Keratinocyte (primary cell): ENCODE data around the gene PREP. TPM values are rescaled to one million over a fixed set of nuclear protein-coding genes. Genes with fewer than 3 reads are reported as not detected.

Experiments
- DNase-seq: peaks from one replicate; pipeline ENCODE4 v3.0.0-alpha.2; 2011; ENCODE audit warnings: low read depth, missing footprints, low spot score
- FAIRE-seq: peaks from 2 replicates; lab custom pipeline; 2011; peaks lifted over from hg19 to GRCh38; lab: Jason Lieb, UNC
- H2AFZ ChIP-seq: 2 replicates; pipeline ENCODE4 v1.6.0; 2012; ENCODE audit warnings: low read length, control low read depth, inconsistent platforms; ENCODE audit not compliant: control insufficient read depth
- H3K27ac ChIP-seq: 2 replicates; pipeline ENCODE4 v1.5.1; 2011; ENCODE audit warnings: low read length; ENCODE audit not compliant: control insufficient read depth, insufficient read depth
- H3K27me3 ChIP-seq: 3 replicates; pipeline ENCODE4 v1.6.0; 2011; ENCODE audit warnings: low read length; ENCODE audit not compliant: control insufficient read depth, insufficient read depth; ENCODE audit errors: extremely low read depth
- H3K36me3 ChIP-seq, 2 experiments: 2 replicates in 1 of 2; 3 replicates in 1 of 2; pipeline ENCODE4 v1.5.1; 2011; ENCODE audit warnings: low read length in 2 of 2, mild to moderate bottlenecking in 1 of 2; ENCODE audit not compliant: control insufficient read depth in 2 of 2, insufficient read depth in 2 of 2; ENCODE audit errors: extremely low read depth in 1 of 2
- H3K4me1 ChIP-seq: 3 replicates; pipeline ENCODE4 v1.5.1; 2011; ENCODE audit warnings: low read length; ENCODE audit not compliant: control insufficient read depth, insufficient read depth; ENCODE audit errors: extremely low read depth
- H3K4me2 ChIP-seq: 3 replicates; pipeline ENCODE4 v1.6.0; 2011; ENCODE audit warnings: low read depth, low read length; ENCODE audit not compliant: control insufficient read depth, insufficient read depth; ENCODE audit errors: extremely low read depth
- H3K4me3 ChIP-seq, 3 experiments: fragments of 200-600 bp in 1 of 3; sonication (generic) in 1 of 3; 2 replicates in 2 of 3; 3 replicates in 1 of 3; pipeline ENCODE4 v1.5.1; 2011 to 2016; ENCODE audit warnings: low read length in 3 of 3, mild to moderate bottlenecking in 3 of 3, control low read depth in 2 of 3, inconsistent platforms in 1 of 3, low read depth in 1 of 3, mixed read lengths in 1 of 3, mixed run types in 1 of 3, moderate library complexity in 1 of 3; ENCODE audit not compliant: control insufficient read depth in 2 of 3, insufficient read depth in 2 of 3; ENCODE audit errors: extremely low read depth in 1 of 3
- H3K79me2 ChIP-seq: 2 replicates; pipeline ENCODE4 v1.6.0; 2012; ENCODE audit warnings: low read length; ENCODE audit not compliant: control insufficient read depth, insufficient read depth
- H3K9ac ChIP-seq: 3 replicates; pipeline ENCODE4 v1.6.0; 2011; ENCODE audit warnings: low read length; ENCODE audit not compliant: control insufficient read depth, insufficient read depth; ENCODE audit errors: extremely low read depth
- H3K9me1 ChIP-seq: 3 replicates; pipeline ENCODE4 v1.6.0; 2011; ENCODE audit warnings: low read length; ENCODE audit not compliant: control insufficient read depth, insufficient read depth; ENCODE audit errors: extremely low read depth
- H3K9me3 ChIP-seq: 2 replicates; pipeline ENCODE4 v1.5.1; 2012; ENCODE audit warnings: low read depth, low read length; ENCODE audit not compliant: control insufficient read depth
- H4K20me1 ChIP-seq: 3 replicates; pipeline ENCODE4 v1.6.0; 2011; ENCODE audit warnings: low read length; ENCODE audit not compliant: control insufficient read depth, insufficient read depth; ENCODE audit errors: extremely low read depth
- CTCF ChIP-seq, 3 experiments: IDR thresholded peaks in 1 of 3; conservative IDR thresholded peaks in 1 of 3; optimal IDR thresholded peaks in 1 of 3; 2 replicates in 2 of 3; 3 replicates in 1 of 3; pipeline versions ENCODE3 to v1.5.1; 2011; ENCODE audit warnings: low read length in 3 of 3, mild to moderate bottlenecking in 3 of 3, moderate library complexity in 2 of 3, control low read depth in 1 of 3, inconsistent platforms in 1 of 3; ENCODE audit not compliant: insufficient read depth in 2 of 3; ENCODE audit errors: extremely low read depth in 1 of 3
- EZH2 ChIP-seq: IDR thresholded peaks from one replicate; pipeline ENCODE4 v1.6.1; 2012; ENCODE audit warnings: inconsistent platforms, mild to moderate bottlenecking, low read length, moderate library complexity
- dilution Hi-C: fragments of 300-500 bp; cut with MboI; formaldehyde crosslinking; loops from one replicate; pipeline ENCODE4 v1.7.0; 2020; ENCODE audit warnings: low sequenced_read_pairs; ENCODE audit not compliant: extremely low pct_ligation_motif_present
- polyA plus RNA-seq, 5 experiments: library from polyadenylated mRNA; depleted of rRNA in 3 of 5; stranded (reverse) in 3 of 5; stranded (forward) in 1 of 5; unstranded in 1 of 5; fragments of >200 nt; gene quantifications; 1 replicate in 1 of 5; 2 replicates in 3 of 5; 3 replicates in 1 of 5; pipeline versions ENCODE4 v1.2.1 to v1.2.3, GENCODE V29; 2011 to 2012; ENCODE audit warnings: missing spikeins in 2 of 5, low read depth in 1 of 5, low replicate concordance in 1 of 5

Gene PREP
- polyA plus RNA-seq, 1 donor (not counting 4 experiments of a cell fraction or from before 2014, with no cell fraction given), result 48.3 TPM

- Histone ChIP-seq H3K36me3 (peaks cover under 1 to 11% of the 10 kb centered on the region in 2 experiments), H3K9me3 (no peaks in the 10 kb centered on the region), H3K4me2 (no peak overlapping the region), H3K27me3 (no peaks in the 10 kb centered on the region), H3K9me1 (no peaks in the 10 kb centered on the region), H4K20me1 (no peaks in the 10 kb centered on the region), H2AFZ (no peak overlapping the region), H3K4me1 (no peaks in the 10 kb centered on the region), H3K79me2 (no peaks in the 10 kb centered on the region), H3K9ac (no peak overlapping the region), H3K27ac (no peak overlapping the region), H3K4me3 (no peak overlapping the region)
- DNase-seq (no peak), FAIRE-seq (no peak)
- dilution Hi-C loops, result no loop called here
- TF ChIP-seq EZH2 (no peak), CTCF (optimal IDR thresholded peaks at IDR 0.05 in 1 of 3, IDR thresholded peaks at IDR 0.05 in 1 of 3, conservative IDR thresholded peaks at IDR 0.05 in 1 of 3; ENCODE audit: extremely low read depth in 1 of 3, insufficient read depth in 2 of 3, low read length in 3 of 3) (no peak)
These were observed 110.1 kb downstream of the PREP start for GRCh38 chr6:105292689-105293339.

GRCh38 chr6:105291525-105291924 lies 111.4 kb downstream of the PREP start:
- dilution Hi-C loops, result no loop called here
- FAIRE-seq (no peak), DNase-seq (no peak)
- Histone ChIP-seq H3K9me3 (no peaks in the 10 kb centered on the region), H3K4me1 (no peaks in the 10 kb centered on the region), H3K79me2 (no peaks in the 10 kb centered on the region), H3K9ac (no peak overlapping the region), H2AFZ (no peak overlapping the region), H3K27me3 (no peaks in the 10 kb centered on the region), H4K20me1 (no peaks in the 10 kb centered on the region), H3K9me1 (no peaks in the 10 kb centered on the region), H3K4me2 (no peak overlapping the region), H3K27ac (no peak overlapping the region), H3K4me3 (no peak overlapping the region), H3K36me3 (peaks cover 0 to 7% of the 10 kb centered on the region in 2 experiments)
- TF ChIP-seq CTCF (optimal IDR thresholded peaks at IDR 0.05 in 1 of 3, IDR thresholded peaks at IDR 0.05 in 1 of 3, conservative IDR thresholded peaks at IDR 0.05 in 1 of 3; ENCODE audit: extremely low read depth in 1 of 3, insufficient read depth in 2 of 3, low read length in 3 of 3) (no peak), EZH2 (no peak)
